K562 (cell line): Measurements from ENCODE around the gene SLC16A4. TPM values are rescaled to one million over a fixed set of nuclear protein-coding genes. Genes with fewer than 3 reads are reported as not detected.
"Not testable (repeated sequence)": the region's sequence is repeated elsewhere in the genome, so short reads cannot be mapped to it uniquely, and the experiment has no call there.

ENCODE experiments used
- ATAC-seq: fragments of 200-7000 bp; cut with Tn5 transposase; 3 replicates; pipeline ENCODE4 v1.9.1; 2020; ENCODE audit warnings: moderate library complexity
- BruUV-seq: library from RNA; stranded (reverse); fragments of 400-500 nt; replicated peaks from 2 replicates; lab custom pipeline; 2021; lab: Mats Ljungman, UMichigan
- CTCF ChIA-PET: fragments of 300-600 bp; formaldehyde crosslinking; extraction: SDS; loops from one replicate; lab custom pipeline; 2021; ENCODE audit warnings: low intra/inter-chr PET ratio; lab: Yijun Ruan, JAX
- POLR2A ChIA-PET: fragments of 300-600, 350-650 bp; sonication (Branson Sonifier 250); formaldehyde crosslinking; extraction: SDS; loops from one replicate; lab custom pipeline; 2021; ENCODE audit warnings: antibody characterized with exemption, inconsistent platforms; lab: Yijun Ruan, JAX
- DNase-seq, 4 experiments: peaks; one replicate each; pipeline versions ENCODE4 v3.0.0 to v3.0.0-alpha.2; 2011 to 2018; ENCODE audit warnings: low spot score in 3 of 4, mixed read lengths in 3 of 4; ENCODE audit errors: extremely low read depth in 1 of 4
- FAIRE-seq: peaks from 2 replicates; lab custom pipeline; 2011; peaks lifted over from hg19 to GRCh38; lab: Jason Lieb, UNC
- H2AFZ ChIP-seq: 2 replicates; pipeline ENCODE4 v1.6.0; 2011; ENCODE audit warnings: low read depth, low read length, control low read depth, inconsistent platforms
- H3K27ac ChIP-seq: fragments of 200-600 bp; 3 replicates; pipeline ENCODE4 v1.8.0; 2011; ENCODE audit warnings: low read depth, mild to moderate bottlenecking, control low read depth, inconsistent platforms, low read length, moderate library complexity, mixed read lengths; ENCODE audit errors: extremely low read depth
- H3K27me3 ChIP-seq, 2 experiments: fragments of 300-600 bp in 1 of 2; 2 replicates in 1 of 2; 3 replicates in 1 of 2; pipeline versions ENCODE4 v1.6.0 to v1.8.0; 2011; ENCODE audit warnings: inconsistent platforms in 2 of 2, low read length in 2 of 2, mild to moderate bottlenecking in 1 of 2, mixed read lengths in 1 of 2, moderate library complexity in 1 of 2; ENCODE audit not compliant: control insufficient read depth in 2 of 2, insufficient read depth in 2 of 2
- H3K36me3 ChIP-seq: fragments of 300-600 bp; 3 replicates; pipeline ENCODE4 v1.8.0; 2011; ENCODE audit warnings: mild to moderate bottlenecking, low read length, inconsistent platforms; ENCODE audit not compliant: control insufficient read depth, insufficient read depth
- H3K4me1 ChIP-seq, 2 experiments: fragments of 200-600 bp in 1 of 2; replicated peaks in 1 of 2; 2 replicates in 1 of 2; 3 replicates in 1 of 2; pipeline versions ENCODE4 v1.5.1 to v1.8.0; 2011; ENCODE audit warnings: inconsistent platforms in 2 of 2, low read length in 2 of 2, mild to moderate bottlenecking in 1 of 2, mixed read lengths in 1 of 2, moderate library complexity in 1 of 2; ENCODE audit not compliant: control insufficient read depth in 2 of 2, insufficient read depth in 2 of 2
- H3K4me2 ChIP-seq: 2 replicates; pipeline ENCODE4 v1.6.1; 2011; ENCODE audit warnings: low read length, control low read depth, inconsistent platforms, mixed read lengths; ENCODE audit not compliant: insufficient read depth
- H3K4me3 ChIP-seq: fragments of 200-600 bp; sonication (generic), shearing (Covaris generic); 2 replicates; pipeline ENCODE4 v1.5.1; 2016; ENCODE audit warnings: control low read depth, inconsistent platforms
- H3K79me2 ChIP-seq: fragments of 200-600 bp; 3 replicates; pipeline ENCODE4 v1.8.0; 2011; ENCODE audit warnings: low read length, inconsistent platforms; ENCODE audit not compliant: control insufficient read depth, insufficient read depth
- H3K9ac ChIP-seq, 2 experiments: 2 replicates each; pipeline versions ENCODE4 v1.6.0 to v1.6.1; 2011; ENCODE audit warnings: low read depth in 2 of 2, low read length in 2 of 2, control low read depth in 1 of 2, inconsistent platforms in 1 of 2, mild to moderate bottlenecking in 1 of 2, mixed read lengths in 1 of 2; ENCODE audit not compliant: insufficient read depth in 1 of 2
- H3K9me1 ChIP-seq: one replicate; pipeline ENCODE4 v1.6.0; 2011; ENCODE audit warnings: inconsistent platforms, mild to moderate bottlenecking, low read length, moderate library complexity; ENCODE audit not compliant: control insufficient read depth, insufficient read depth
- H3K9me3 ChIP-seq: replicated peaks from 2 replicates; pipeline ENCODE4 v1.5.1; 2011; ENCODE audit warnings: low read depth, low read length, inconsistent platforms; ENCODE audit not compliant: control insufficient read depth, insufficient read depth
- H4K20me1 ChIP-seq: replicated peaks from 2 replicates; pipeline ENCODE4 v1.6.1; 2011; ENCODE audit warnings: low read length, inconsistent platforms, mixed read lengths; ENCODE audit not compliant: control insufficient read depth, insufficient read depth
- ADNP ChIP-seq: fragments of 200-800 bp; sonication (Bioruptor generic); IDR thresholded peaks from 2 replicates; pipeline ENCODE4 v1.6.1; 2016; ENCODE audit warnings: missing genetic modification characterization, missing compliant biosample characterization
- ATF6 ChIP-seq: sonication (generic); formaldehyde crosslinking; IDR thresholded peaks from 2 replicates; pipeline ENCODE4 v1.4.0; 2020; ENCODE audit warnings: mild to moderate bottlenecking, missing genetic modification reagents
- E2F6 ChIP-seq, 2 experiments: IDR thresholded peaks; 2 replicates each; pipeline ENCODE4 v1.6.1; 2011; ENCODE audit warnings: borderline replicate concordance in 1 of 2, control low read depth in 1 of 2, low read depth in 1 of 2, low read length in 1 of 2, mild to moderate bottlenecking in 1 of 2, mixed read lengths in 1 of 2, moderate library complexity in 1 of 2; ENCODE audit not compliant: insufficient read depth in 1 of 2, insufficient read length in 1 of 2, poor library complexity in 1 of 2, severe bottlenecking in 1 of 2; ENCODE audit errors: extremely low read depth in 1 of 2
- EGR1 ChIP-seq: fragments of 450-650 bp; conservative IDR thresholded peaks from 2 replicates; pipeline ENCODE4 v1.6.1; 2017; ENCODE audit warnings: mild to moderate bottlenecking
- FOXP1 ChIP-seq: sonication (generic); formaldehyde crosslinking; IDR thresholded peaks from 2 replicates; pipeline ENCODE4 v1.8.0; 2022; ENCODE audit warnings: mild to moderate bottlenecking, missing genetic modification reagents
- WGBS: fragments of 100-300 bp; shearing (Covaris generic); methylation state at CpG from one replicate; pipeline ENCODE4 v1.1.6; 2016; ENCODE audit warnings: low coverage, mixed read lengths; ENCODE audit not compliant: insufficient coverage; ENCODE audit errors: missing lambda C conversion rate; 5-methylcytosine and 5-hydroxymethylcytosine counted together
- in situ Hi-C: fragments of 300-500 bp; cut with MboI; formaldehyde crosslinking; loops from 4 replicates; pipeline ENCODE4 v1.15.0; 2018; ENCODE audit warnings: inconsistent platforms, mixed read lengths
- intact Hi-C: fragments of 100-400 bp; cut with micrococcal nuclease; formaldehyde crosslinking; loops from 2 replicates; pipeline ENCODE4 v1.14.2; 2022
- polyA plus RNA-seq, 8 experiments: library from polyadenylated mRNA; depleted of rRNA in 4 of 8; stranded (reverse) in 5 of 8; unstranded in 3 of 8; fragments of >200 nt; fragmentation: Nextera tagmentation in 2 of 8; fragmentation: Illumina TruSeq in 1 of 8; extraction: Ambion mirVana in 2 of 8; extraction: Trizol in 1 of 8; gene quantifications; 2 replicates each; pipeline versions ENCODE4 v1.2.1 to v1.2.3, GENCODE V29; 2011 to 2014; ENCODE audit warnings: inconsistent platforms in 1 of 8, missing spikeins in 1 of 8
- total RNA-seq, 7 experiments: library from RNA; depleted of rRNA in 6 of 7; stranded (reverse); fragments of >200 nt in 6 of 7; fragmentation: Illumina TruSeq in 2 of 7; extraction: Trizol in 2 of 7; gene quantifications; 2 replicates each; pipeline versions ENCODE4 v1.2.1 to v1.2.3, GENCODE V29; 2011 to 2021; ENCODE audit warnings: low replicate concordance in 1 of 7

Gene SLC16A4
- total and polyA plus RNA-seq, 9 of the 15 experiments (the other 6 are each of a cell fraction or from before 2014, with no cell fraction given): 0.04 to 0.31 (median 0.18) TPM; not detected in 1

GRCh38 chr1:110407260-110408210, 16.7 kb upstream of the SLC16A4 start, which contains the start of gene LAMTOR5 (continued):
- TF ChIP-seq ATF6 (CRISPR knock-in tag): peak; percentile 56; the same call in 1 of the 2 replicates
- TF ChIP-seq E2F6 (IDR thresholded peaks at IDR 0.05; ENCODE audit: borderline replicate concordance in 1 of 2, extremely low read depth in 1 of 2, insufficient read depth in 1 of 2, insufficient read length in 1 of 2, low read depth in 1 of 2, low read length in 1 of 2, poor library complexity in 1 of 2, severe bottlenecking in 1 of 2): peak; percentile 84 to 91
- TF ChIP-seq FOXP1: peak; percentile 98

- CTCF ChIA-PET: not testable (repeated sequence)
Observed at GRCh38 chr1:110406407-110406806, 15.6 kb upstream of the SLC16A4 start.

More at GRCh38 chr1:110406407-110406806, 15.6 kb upstream of the SLC16A4 start:
- Histone ChIP-seq H3K4me1 (peaks cover 5 to 15% of the 10 kb centered on the region in 2 experiments; a peak in 3 of 5 replicates), H3K79me2 (peaks cover 34% of the 10 kb centered on the region), H3K9ac (peak overlapping the region; percentile 59 to 88; a peak in 3 of 4 replicates), H3K4me3 (peak overlapping the region; percentile 71), H3K4me2 (peak overlapping the region; percentile 95), H3K36me3 (peaks cover 43% of the 10 kb centered on the region)
- BruUV-seq, H3K9me1 ChIP-seq, ATAC-seq, H2AFZ ChIP-seq, DNase-seq, H3K27ac ChIP-seq, H3K9me3 ChIP-seq, FAIRE-seq, H4K20me1 ChIP-seq, in situ Hi-C loops, H3K27me3 ChIP-seq, intact Hi-C loops: not testable (repeated sequence)
- 11% methylated on average over 12 of the region's 15 CpGs for WGBS
- POLR2A ChIA-PET: interaction anchor here (0.7 to 2.7 kb wide), 5 partner anchors 9 to 240 kb away, joined by 3 to 6 read pairs (median 4); no protein-coding TSS in a partner anchor
- peak; percentile 48 for TF ChIP-seq EGR1
- peak; percentile 54; the same call in 1 of the 2 replicates for TF ChIP-seq ADNP (tag)
